ENCODE results near the gene PTGDR.

The PTGDR gene

GRCh38 chr14:52318826-52319645 lies 51.5 kb downstream of the PTGDR start:
- Histone ChIP-seq H3K27ac (ENCODE audit: low read depth, low read length) (no peak overlapping the region), H3K4ac (ENCODE audit: low read depth, low read length) (no peak overlapping the region), H3K9ac (ENCODE audit: low read length) (no peak overlapping the region), H3K4me2 (ENCODE audit: low read length) (no peak overlapping the region), H3K79me1 (ENCODE audit: low read length) (no peaks in the 10 kb centered on the region), H3K36me3 (ENCODE audit: control insufficient read depth, insufficient read depth, low read length) (no peaks in the 10 kb centered on the region), H3K4me1 (ENCODE audit: control insufficient read depth, low read depth, low read length) (no peaks in the 10 kb centered on the region), H3K18ac (ENCODE audit: low read length) (no peak overlapping the region), H3K79me2 (ENCODE audit: control insufficient read depth, insufficient read depth, low read length) (no peaks in the 10 kb centered on the region), H4K5ac (ENCODE audit: low read length) (no peak overlapping the region), H3K4me3 (ENCODE audit: low read length) (no peak overlapping the region), H2AK5ac (ENCODE audit: low read length) (no peak overlapping the region), H4K8ac (ENCODE audit: low read depth, low read length) (no peak overlapping the region), H3K27me3 (ENCODE audit: insufficient read depth, low read length, poor library complexity) (peaks cover 14% of the 10 kb centered on the region), H2BK15ac (replicated peaks; ENCODE audit: low read depth) (no peak overlapping the region), H3K56ac (ENCODE audit: low read length) (no peak overlapping the region), H2BK120ac (ENCODE audit: low read depth, low read length) (no peak overlapping the region), H2BK5ac (ENCODE audit: low read length) (no peak overlapping the region), H3K23ac (ENCODE audit: low read length) (no peak overlapping the region)
- WGBS (ENCODE audit: extremely low coverage, insufficient coverage, low lambda C conversion rate): no CpG with 5 or more reads among the region's 5 CpGs
- no peak for DNase-seq

DNA sequence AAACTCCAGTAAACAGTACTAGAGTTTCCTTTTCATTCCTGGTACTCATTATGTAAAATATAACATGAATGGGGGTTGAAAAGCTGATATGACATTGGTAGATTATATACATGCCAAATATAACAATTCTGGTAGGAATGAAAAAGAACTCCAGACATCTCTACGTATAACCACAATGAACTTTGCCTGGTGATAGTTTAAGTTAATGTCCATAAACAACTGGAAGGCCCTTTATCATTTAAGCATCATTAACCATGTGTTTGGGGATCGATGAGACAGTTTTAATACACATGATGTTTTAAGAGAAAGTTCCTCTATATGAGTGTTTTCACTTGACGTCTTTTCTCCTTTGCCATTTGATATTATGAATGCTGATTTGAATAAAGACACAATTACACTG lies 52.4 kb downstream of the PTGDR start:
- no peak overlapping the region for H3K23ac ChIP-seq (ENCODE audit: low read length)
- no peak overlapping the region for H3K18ac ChIP-seq (ENCODE audit: low read length)
- no peak overlapping the region for H2BK5ac ChIP-seq (ENCODE audit: low read length)
- DNase-seq: no peak
- no peak overlapping the region for H3K56ac ChIP-seq (ENCODE audit: low read length)
- H3K36me3 ChIP-seq (ENCODE audit: control insufficient read depth, insufficient read depth, low read length): no peaks in the 10 kb centered on the region
- no CpG with 5 or more reads among the region's 3 CpGs for WGBS (ENCODE audit: extremely low coverage, insufficient coverage, low lambda C conversion rate)
- H3K9ac ChIP-seq (ENCODE audit: low read length): no peak overlapping the region
- H2BK120ac ChIP-seq (ENCODE audit: low read depth, low read length): no peak overlapping the region
- no peak overlapping the region for H2BK15ac ChIP-seq (replicated peaks; ENCODE audit: low read depth)
- H3K79me2 ChIP-seq (ENCODE audit: control insufficient read depth, insufficient read depth, low read length): no peaks in the 10 kb centered on the region
- no peaks in the 10 kb centered on the region for H3K4me1 ChIP-seq (ENCODE audit: control insufficient read depth, low read depth, low read length)
- H3K27ac ChIP-seq (ENCODE audit: low read depth, low read length): no peak overlapping the region
- H3K79me1 ChIP-seq (ENCODE audit: low read length): no peaks in the 10 kb centered on the region
- peaks cover 11% of the 10 kb centered on the region for H3K27me3 ChIP-seq (ENCODE audit: insufficient read depth, low read length, poor library complexity)
- H3K4me2 ChIP-seq (ENCODE audit: low read length): no peak overlapping the region
- H4K5ac ChIP-seq (ENCODE audit: low read length): no peak overlapping the region
- H3K4ac ChIP-seq (ENCODE audit: low read depth, low read length): no peak overlapping the region
- H3K4me3 ChIP-seq (ENCODE audit: low read length): no peak overlapping the region
- H4K8ac ChIP-seq (ENCODE audit: low read depth, low read length): no peak overlapping the region
- no peak overlapping the region for H2AK5ac ChIP-seq (ENCODE audit: low read length)

GRCh38 chr14:52325126-52325525 lies 57.6 kb downstream of the PTGDR start:
- DNase-seq: no peak
- no peak overlapping the region for H2BK15ac ChIP-seq (replicated peaks; ENCODE audit: low read depth)

DNA sequence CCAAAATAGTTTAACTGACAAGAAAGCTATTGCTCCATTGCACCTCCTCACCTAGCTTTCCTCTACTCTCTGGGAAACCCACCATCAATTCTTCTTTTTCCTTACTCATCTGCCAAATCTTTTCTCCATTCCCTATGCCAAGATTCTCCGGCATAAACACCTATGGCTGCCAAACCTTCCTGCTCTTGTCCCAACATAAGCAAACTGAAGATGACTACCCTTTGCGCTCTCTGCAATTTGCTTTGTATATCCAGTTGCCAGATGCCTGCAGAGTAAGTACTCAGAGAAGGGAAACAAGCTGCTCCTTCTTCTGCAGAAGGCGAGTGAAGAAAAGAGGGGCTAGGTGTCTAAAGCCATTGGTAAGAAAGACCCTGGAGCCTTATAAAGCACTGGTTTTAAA lies 58.1 kb downstream of the PTGDR start:
- Histone ChIP-seq H3K4ac (ENCODE audit: low read depth, low read length) (no peak overlapping the region), H3K4me3 (ENCODE audit: low read length) (no peak overlapping the region), H2BK5ac (ENCODE audit: low read length) (no peak overlapping the region), H3K36me3 (ENCODE audit: control insufficient read depth, insufficient read depth, low read length) (no peaks in the 10 kb centered on the region), H2BK15ac (replicated peaks; ENCODE audit: low read depth) (no peak overlapping the region), H4K8ac (ENCODE audit: low read depth, low read length) (no peak overlapping the region), H3K18ac (ENCODE audit: low read length) (no peak overlapping the region), H3K4me2 (ENCODE audit: low read length) (no peak overlapping the region), H3K79me1 (ENCODE audit: low read length) (no peaks in the 10 kb centered on the region), H3K4me1 (ENCODE audit: control insufficient read depth, low read depth, low read length) (no peaks in the 10 kb centered on the region), H3K23ac (ENCODE audit: low read length) (no peak overlapping the region), H2BK120ac (ENCODE audit: low read depth, low read length) (no peak overlapping the region), H3K56ac (ENCODE audit: low read length) (no peak overlapping the region), H4K5ac (ENCODE audit: low read length) (no peak overlapping the region), H3K27me3 (ENCODE audit: insufficient read depth, low read length, poor library complexity) (no peaks in the 10 kb centered on the region), H3K9ac (ENCODE audit: low read length) (no peak overlapping the region), H3K79me2 (ENCODE audit: control insufficient read depth, insufficient read depth, low read length) (no peaks in the 10 kb centered on the region), H2AK5ac (ENCODE audit: low read length) (no peak overlapping the region), H3K27ac (ENCODE audit: low read depth, low read length) (no peak overlapping the region)
- no peak for DNase-seq
- WGBS (ENCODE audit: extremely low coverage, insufficient coverage, low lambda C conversion rate): no CpG with 5 or more reads among the region's 3 CpGs

More at GRCh38 chr14:52325126-52325525, 57.6 kb downstream of the PTGDR start:
- no peak overlapping the region for H3K23ac ChIP-seq (ENCODE audit: low read length)
- no peak overlapping the region for H3K9ac ChIP-seq (ENCODE audit: low read length)
- H3K56ac ChIP-seq (ENCODE audit: low read length): no peak overlapping the region
- no peaks in the 10 kb centered on the region for H3K36me3 ChIP-seq (ENCODE audit: control insufficient read depth, insufficient read depth, low read length)
- no peak overlapping the region for H3K18ac ChIP-seq (ENCODE audit: low read length)
- H2BK120ac ChIP-seq (ENCODE audit: low read depth, low read length): no peak overlapping the region
- no peak overlapping the region for H4K8ac ChIP-seq (ENCODE audit: low read depth, low read length)
- no peaks in the 10 kb centered on the region for H3K79me2 ChIP-seq (ENCODE audit: control insufficient read depth, insufficient read depth, low read length)
- H3K27me3 ChIP-seq (ENCODE audit: insufficient read depth, low read length, poor library complexity): no peaks in the 10 kb centered on the region
- H3K4me3 ChIP-seq (ENCODE audit: low read length): no peak overlapping the region
- no peak overlapping the region for H2BK5ac ChIP-seq (ENCODE audit: low read length)
- H3K27ac ChIP-seq (ENCODE audit: low read depth, low read length): no peak overlapping the region
- H3K4ac ChIP-seq (ENCODE audit: low read depth, low read length): no peak overlapping the region
- no peak overlapping the region for H3K4me2 ChIP-seq (ENCODE audit: low read length)
- no peak overlapping the region for H4K5ac ChIP-seq (ENCODE audit: low read length)
- no peaks in the 10 kb centered on the region for H3K4me1 ChIP-seq (ENCODE audit: control insufficient read depth, low read depth, low read length)
- H3K79me1 ChIP-seq (ENCODE audit: low read length): no peaks in the 10 kb centered on the region
- H2AK5ac ChIP-seq (ENCODE audit: low read length): no peak overlapping the region
- no CpG with 5 or more reads among the region's 3 CpGs for WGBS (ENCODE audit: extremely low coverage, insufficient coverage, low lambda C conversion rate)
